GM19351 (cell line): ENCODE data around the gene PNCK.
"Not testable (repeated sequence)": the region's sequence is repeated elsewhere in the genome, so short reads cannot be mapped to it uniquely, and the experiment has no call there.

ENCODE experiments used
- ATAC-seq: cut with Tn5 transposase; IDR thresholded peaks from one replicate; pipeline ENCODE4 v1.9.1; 2021; ENCODE audit warnings: mild to moderate bottlenecking, moderate library complexity; ENCODE audit not compliant: unreplicated experiment

Gene PNCK

GRCh38 chrX:153673428-153674218 lies at the start of gene PNCK:
TSS of gene PNCK (minus strand) at chrX:153673813. CDS start at chrX:153673076, 737 bp downstream.
- ATAC-seq, result no peak

GRCh38 chrX:153722704-153723350 lies 49.2 kb upstream of the PNCK start:
- ATAC-seq, result no peak

- ATAC-seq, result no peak
These were observed 46.1 kb upstream of the PNCK start for GRCh38 chrX:153719701-153720100.

- ATAC-seq, result no peak
These were observed 45.6 kb upstream of the PNCK start for GRCh38 chrX:153719238-153719637.

GRCh38 chrX:153717445-153717844 lies 43.8 kb upstream of the PNCK start:
- ATAC-seq, result no peak

- no peak for ATAC-seq
These were observed 40.6 kb upstream of the PNCK start for GRCh38 chrX:153714256-153714655.

GRCh38 chrX:153709726-153710674 lies 36.4 kb upstream of the PNCK start:
- no peak for ATAC-seq

GRCh38 chrX:153708415-153708814 lies 34.8 kb upstream of the PNCK start:
- ATAC-seq, result peak; percentile 58

GRCh38 chrX:153707406-153707805 lies 33.8 kb upstream of the PNCK start:
- no peak for ATAC-seq

GRCh38 chrX:153706799-153707198 lies 33.2 kb upstream of the PNCK start:
- no peak for ATAC-seq

- not testable (repeated sequence) for ATAC-seq
These were observed 31.9 kb upstream of the PNCK start for GRCh38 chrX:153705403-153706060.

- ATAC-seq, result not testable (repeated sequence)
These were observed 31.2 kb upstream of the PNCK start for GRCh38 chrX:153704631-153705402.

GRCh38 chrX:153704021-153704526 lies 30.5 kb upstream of the PNCK start:
- ATAC-seq, result no peak

GRCh38 chrX:153703036-153703370 lies 29.4 kb upstream of the PNCK start:
- no peak for ATAC-seq

GRCh38 chrX:153702336-153703035 lies 28.9 kb upstream of the PNCK start:
- ATAC-seq, result no peak

GRCh38 chrX:153701706-153702105 lies 28.1 kb upstream of the PNCK start:
- ATAC-seq, result no peak

- ATAC-seq, result no peak
These were observed 27.4 kb upstream of the PNCK start for GRCh38 chrX:153700967-153701366.

- ATAC-seq, result no peak
These were observed 26.8 kb upstream of the PNCK start for GRCh38 chrX:153700376-153700945.
